Measurements from ENCODE around the gene TMOD1. TPM values are rescaled to one million over a fixed set of nuclear protein-coding genes. Genes with fewer than 3 reads are reported as not detected.

Gene TMOD1
- total and polyA plus RNA-seq, 10 of the 15 experiments (the other 5 are each of a cell fraction or from before 2014, with no cell fraction given): 4.0 to 44.1 (median 15.4) TPM

DNA sequence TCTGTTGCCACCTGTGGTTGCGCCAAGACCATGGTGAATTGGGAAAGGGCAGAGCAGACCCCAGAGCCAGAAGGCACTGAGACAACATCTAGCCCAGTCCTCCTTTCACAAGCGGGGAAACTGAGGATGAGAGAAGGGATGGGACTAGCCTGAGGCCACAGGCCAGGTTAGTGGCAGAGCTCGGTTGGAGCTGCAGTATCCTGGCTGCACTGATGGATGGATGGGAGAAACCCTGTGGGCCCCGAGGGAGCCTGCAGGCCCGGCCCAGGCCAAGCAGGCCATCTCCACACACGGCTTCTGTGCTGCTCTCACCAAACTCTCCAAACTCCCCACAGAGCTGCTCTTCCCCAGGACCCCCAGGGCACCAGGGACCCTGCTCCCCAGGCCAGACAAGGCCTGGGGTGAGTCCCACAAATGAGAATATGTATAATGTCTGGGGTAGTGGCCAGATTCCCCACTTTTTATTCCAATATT, 71.5 kb downstream of the TMOD1 start (continued):
- no peak for TF ChIP-seq ATF2 (IDR thresholded peaks at IDR 0.05; ENCODE audit: low read length)
- no peak for TF ChIP-seq EP300 (IDR thresholded peaks at IDR 0.05; ENCODE audit: borderline replicate concordance in 1 of 2, control insufficient read depth in 1 of 2, low read depth in 2 of 2, low read length in 2 of 2)
- TF ChIP-seq HDGF (IDR thresholded peaks at IDR 0.05): no peak
- TF ChIP-seq SREBF1 (IDR thresholded peaks at IDR 0.05; ENCODE audit: low read length): no peak
- no peak for TF ChIP-seq MAX (IDR thresholded peaks at IDR 0.05; ENCODE audit: low read depth, low read length)
- no peak for TF ChIP-seq IKZF2 (IDR thresholded peaks at IDR 0.05)

- TF ChIP-seq, protein P1, sequence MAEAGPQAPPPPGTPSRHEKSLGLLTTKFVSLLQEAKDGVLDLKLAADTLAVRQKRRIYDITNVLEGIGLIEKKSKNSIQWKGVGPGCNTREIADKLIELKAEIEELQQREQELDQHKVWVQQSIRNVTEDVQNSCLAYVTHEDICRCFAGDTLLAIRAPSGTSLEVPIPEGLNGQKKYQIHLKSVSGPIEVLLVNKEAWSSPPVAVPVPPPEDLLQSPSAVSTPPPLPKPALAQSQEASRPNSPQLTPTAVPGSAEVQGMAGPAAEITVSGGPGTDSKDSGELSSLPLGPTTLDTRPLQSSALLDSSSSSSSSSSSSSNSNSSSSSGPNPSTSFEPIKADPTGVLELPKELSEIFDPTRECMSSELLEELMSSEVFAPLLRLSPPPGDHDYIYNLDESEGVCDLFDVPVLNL (IDR thresholded peaks at IDR 0.05; ENCODE audit: low read depth, low read length): no peak
- TF ChIP-seq USF2 (IDR thresholded peaks at IDR 0.05; ENCODE audit: borderline replicate concordance, low read depth, low read length) (no peak), ZNF24 (IDR thresholded peaks at IDR 0.05) (no peak), MYB (IDR thresholded peaks at IDR 0.05; ENCODE audit: borderline replicate concordance, low read depth, low read length) (no peak), ESRRA (IDR thresholded peaks at IDR 0.05; ENCODE audit: low read length) (no peak), RUNX3 (IDR thresholded peaks at IDR 0.05; ENCODE audit: low read length) (no peak), EP300 (IDR thresholded peaks at IDR 0.05; ENCODE audit: borderline replicate concordance in 1 of 2, control insufficient read depth in 1 of 2, low read depth in 2 of 2, low read length in 2 of 2) (no peak), CHD1 (IDR thresholded peaks at IDR 0.05; ENCODE audit: low read depth, low read length) (no peak)
- TF ChIP-seq, protein P2, sequence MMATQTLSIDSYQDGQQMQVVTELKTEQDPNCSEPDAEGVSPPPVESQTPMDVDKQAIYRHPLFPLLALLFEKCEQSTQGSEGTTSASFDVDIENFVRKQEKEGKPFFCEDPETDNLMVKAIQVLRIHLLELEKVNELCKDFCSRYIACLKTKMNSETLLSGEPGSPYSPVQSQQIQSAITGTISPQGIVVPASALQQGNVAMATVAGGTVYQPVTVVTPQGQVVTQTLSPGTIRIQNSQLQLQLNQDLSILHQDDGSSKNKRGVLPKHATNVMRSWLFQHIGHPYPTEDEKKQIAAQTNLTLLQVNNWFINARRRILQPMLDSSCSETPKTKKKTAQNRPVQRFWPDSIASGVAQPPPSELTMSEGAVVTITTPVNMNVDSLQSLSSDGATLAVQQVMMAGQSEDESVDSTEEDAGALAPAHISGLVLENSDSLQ (IDR thresholded peaks at IDR 0.05): no peak
- H3K4me3 ChIP-seq: no peak overlapping the region
- BruUV-seq (replicated peaks): no TSS peak
- DNase-seq (ENCODE audit: low read depth, low spot score) (no peak), FAIRE-seq (no peak), ATAC-seq (no peak)
- H3K9ac ChIP-seq (ENCODE audit: control insufficient read depth, insufficient read depth, low read length): no peak overlapping the region
- intact Hi-C loops (cut with micrococcal nuclease; ENCODE audit: unreplicated experiment) (no loop called here), in situ Hi-C loops (cut with MboI) (no loop called here)
- H3K79me2 ChIP-seq (ENCODE audit: control insufficient read depth, insufficient read depth, low read length): no peaks in the 10 kb centered on the region
- ChIA-PET CTCF (interaction anchor here (1.3 kb wide), 1 partner anchor 104 kb away, joined by 4 read pairs; no protein-coding TSS in a partner anchor), SMC1A (ENCODE audit: uncharacterized antibody, unreplicated experiment) (no interaction called here), POLR2A (interaction anchor here (0.6 kb wide), 1 partner anchor 22 kb away, joined by 3 read pairs; no protein-coding TSS in a partner anchor), RAD21 (ENCODE audit: unreplicated experiment) (no interaction called here)
- no peak overlapping the region for H3K4me2 ChIP-seq (ENCODE audit: control insufficient read depth, insufficient read depth)
- no peak overlapping the region for H2AFZ ChIP-seq (ENCODE audit: control insufficient read depth, low read depth, low read length)
- H3K4me1 ChIP-seq (ENCODE audit: control insufficient read depth, insufficient read depth, low read length): no peaks in the 10 kb centered on the region
- H3K9me3 ChIP-seq (replicated peaks; ENCODE audit: control insufficient read depth, insufficient read depth, low read length): no peaks in the 10 kb centered on the region; the same call in 2 of the 3 replicates
- H4K20me1 ChIP-seq (ENCODE audit: control insufficient read depth, insufficient read depth): no peaks in the 10 kb centered on the region
- 87% methylated on average over 5 of the region's 5 CpGs for WGBS (ENCODE audit: insufficient coverage, insufficient replicate concordance, low lambda C conversion rate, missing lambda C conversion rate)
- H3K36me3 ChIP-seq (ENCODE audit: control insufficient read depth in 2 of 2, insufficient read depth in 2 of 2, low read length in 1 of 2): peaks cover 5 to 10% of the 10 kb centered on the region in 2 experiments; a peak in 3 of 4 replicates
- no peaks in the 10 kb centered on the region for H3K27me3 ChIP-seq (replicated peaks in 1 of 2; ENCODE audit: control insufficient read depth in 2 of 2, insufficient read depth in 2 of 2, low read length in 1 of 2)
- no peak overlapping the region for H3K27ac ChIP-seq (ENCODE audit: control insufficient read depth, insufficient read depth)
Observed at GRCh38 chr9:97573482-97574073, 72.1 kb downstream of the TMOD1 start.
